Measurements from ENCODE around the gene ICE2.
"Not testable (repeated sequence)": the region's sequence is repeated elsewhere in the genome, so short reads cannot be mapped to it uniquely, and the experiment has no call there.

The ICE2 gene

GRCh38 chr15:60442031-60442650, 36.8 kb downstream of the ICE2 start:
- no peak for DNase-seq

GRCh38 chr15:60441331-60441730, 37.6 kb downstream of the ICE2 start:
- DNase-seq: no peak

GRCh38 chr15:60438646-60439045, 40.3 kb downstream of the ICE2 start:
- DNase-seq: no peak

- DNase-seq: no peak
These were observed 50.0 kb downstream of the ICE2 start for GRCh38 chr15:60428935-60429334.

GRCh38 chr15:60426870-60427508, 52.0 kb downstream of the ICE2 start:
- DNase-seq: no peak

GRCh38 chr15:60425461-60425860, 53.5 kb downstream of the ICE2 start:
- DNase-seq: no peak

- no peak for DNase-seq
These were observed 54.9 kb downstream of the ICE2 start for GRCh38 chr15:60424006-60424405.

GRCh38 chr15:60423537-60423936, 55.4 kb downstream of the ICE2 start:
- DNase-seq: peak in 1 of 2 donors; percentile 19

GRCh38 chr15:60421544-60421943, 57.4 kb downstream of the ICE2 start:
- DNase-seq: no peak

- DNase-seq: no peak
These were observed 58.7 kb downstream of the ICE2 start for GRCh38 chr15:60420203-60420716.

- DNase-seq: no peak
These were observed 59.2 kb downstream of the ICE2 start for GRCh38 chr15:60419753-60420152.

- no peak for DNase-seq
These were observed 60.8 kb downstream of the ICE2 start for GRCh38 chr15:60418096-60418495.

GRCh38 chr15:60417112-60417511, 61.8 kb downstream of the ICE2 start:
- DNase-seq: no peak

GRCh38 chr15:60416484-60416883, 62.5 kb downstream of the ICE2 start:
- no peak for DNase-seq

- DNase-seq: no peak
These were observed 64.8 kb downstream of the ICE2 start for GRCh38 chr15:60414016-60414682.

GRCh38 chr15:60413231-60413824, 65.6 kb downstream of the ICE2 start:
- no peak for DNase-seq

- DNase-seq: not testable (repeated sequence)
These were observed 66.1 kb downstream of the ICE2 start for GRCh38 chr15:60412807-60413206.

GRCh38 chr15:60411774-60412425, 67.0 kb downstream of the ICE2 start:
- DNase-seq: no peak

- DNase-seq: not testable (repeated sequence)
These were observed 68.6 kb downstream of the ICE2 start for GRCh38 chr15:60410350-60410749.

GRCh38 chr15:60408463-60408981, 70.4 kb downstream of the ICE2 start:
- no peak for DNase-seq

- no peak for DNase-seq
These were observed 71.5 kb downstream of the ICE2 start for GRCh38 chr15:60407415-60407805.

- no peak for DNase-seq
These were observed 72.2 kb downstream of the ICE2 start for GRCh38 chr15:60406513-60407414.
